AG04450 (cell line): ENCODE results near the gene CD7. TPM values are rescaled to one million over a fixed set of nuclear protein-coding genes. Genes with fewer than 3 reads are reported as not detected.

Experiments
- CTCF ChIA-PET: fragments of 300-600, 350-600 bp; formaldehyde crosslinking; extraction: SDS; loops from one replicate; lab custom pipeline; 2022; ENCODE audit warnings: antibody characterized with exemption, inconsistent platforms; lab: Charles Lee
- POLR2A ChIA-PET: fragments of 350-600 bp; formaldehyde crosslinking; extraction: SDS; loops from one replicate; lab custom pipeline; 2021; ENCODE audit warnings: antibody characterized with exemption, inconsistent platforms; lab: Yijun Ruan, JAX
- DNase-seq: peaks from one replicate; pipeline ENCODE4 v3.0.0-alpha.2; 2011; ENCODE audit warnings: low read depth, low spot score
- H3K27ac ChIP-seq: one replicate; pipeline ENCODE4 v1.5.1; 2012; ENCODE audit warnings: low read depth, low read length, control low read depth
- H3K27me3 ChIP-seq: one replicate; pipeline ENCODE4 v1.6.0; 2012; ENCODE audit warnings: low read length; ENCODE audit not compliant: control insufficient read depth, insufficient read depth
- H3K4me3 ChIP-seq: 2 replicates; pipeline ENCODE4 v1.5.1; 2011; ENCODE audit warnings: mild to moderate bottlenecking, low read depth, low read length, control low read depth
- H3K9me3 ChIP-seq: 2 replicates; pipeline ENCODE4 v1.5.1; 2012; ENCODE audit warnings: low read length; ENCODE audit not compliant: control insufficient read depth, insufficient read depth
- CTCF ChIP-seq: IDR thresholded peaks from 2 replicates; pipeline ENCODE4 v1.5.1; 2011; ENCODE audit warnings: low read depth, low read length, control low read depth, inconsistent platforms
- polyA plus RNA-seq: library from polyadenylated mRNA; depleted of rRNA; stranded (reverse); fragments of >200 nt; gene quantifications from 2 replicates; pipeline ENCODE4 v1.2.3, GENCODE V29; 2011

The CD7 gene
- polyA plus RNA-seq, 1 experiment: 0.11 TPM

- POLR2A ChIA-PET: no interaction called here
- peaks cover 22% of the 10 kb centered on the region for H3K27me3 ChIP-seq
- no peak overlapping the region for H3K27ac ChIP-seq
- DNase-seq: no peak
- CTCF ChIA-PET: no interaction called here
- H3K4me3 ChIP-seq: no peak overlapping the region
- H3K9me3 ChIP-seq: peaks cover 8% of the 10 kb centered on the region; the same call in 1 of the 2 replicates
- no peak for TF ChIP-seq CTCF
Measured at GRCh38 chr17:82327757-82328140, 10.3 kb upstream of the CD7 start.

- Histone ChIP-seq H3K9me3 (peaks cover 7% of the 10 kb centered on the region; the same call in 1 of the 2 replicates), H3K4me3 (no peak overlapping the region), H3K27me3 (peaks cover 22% of the 10 kb centered on the region), H3K27ac (no peak overlapping the region)
- POLR2A ChIA-PET: no interaction called here
- DNase-seq: no peak
- no peak for TF ChIP-seq CTCF
- CTCF ChIA-PET: no interaction called here
Measured at GRCh38 chr17:82327289-82327688, 9.9 kb upstream of the CD7 start.

- POLR2A ChIA-PET: interaction anchor here (0.7 to 0.8 kb wide), 2 partner anchors 33 to 53 kb away, joined by 4 read pairs; no protein-coding TSS in a partner anchor
- TF ChIP-seq CTCF: no peak
Measured at GRCh38 chr17:82325286-82326180, 8.1 kb upstream of the CD7 start.

GRCh38 chr17:82324566-82325285 lies 7.3 kb upstream of the CD7 start:
- ChIA-PET POLR2A (interaction anchor here (0.8 kb wide), 1 partner anchor 32 kb away, joined by 4 read pairs; no protein-coding TSS in a partner anchor), CTCF (no interaction called here)
- peaks cover 6% of the 10 kb centered on the region for H3K9me3 ChIP-seq
- DNase-seq: no peak
- no peak overlapping the region for H3K4me3 ChIP-seq
- H3K27me3 ChIP-seq: peaks cover 18% of the 10 kb centered on the region
- H3K27ac ChIP-seq: no peak overlapping the region
- TF ChIP-seq CTCF: no peak

More at GRCh38 chr17:82325286-82326180, 8.1 kb upstream of the CD7 start:
- Histone ChIP-seq H3K27me3 (peaks cover 25% of the 10 kb centered on the region), H3K9me3 (no peaks in the 10 kb centered on the region; the same call in 1 of the 2 replicates), H3K4me3 (no peak overlapping the region), H3K27ac (no peak overlapping the region)
- no peak for DNase-seq
- CTCF ChIA-PET: no interaction called here
